Adrenal gland (tissue), 5 donors: Measurements from ENCODE around the gene WFS1.

Experiments used
- CTCF ChIP-seq, 6 experiments: fragments of 450-650 bp in 4 of 6; fragments of 200-600 bp in 2 of 6; sonication (generic) in 1 of 6; IDR thresholded peaks; 1 replicate in 5 of 6; 2 replicates in 1 of 6; pipeline versions ENCODE4 v1.5.1 to v1.8.0; 2016 to 2021; ENCODE audit warnings: antibody characterized with exemption in 6 of 6, mild to moderate bottlenecking in 2 of 6, moderate library complexity in 1 of 6
- POLR2A ChIP-seq, 2 donors: fragments of 450-650 bp; IDR thresholded peaks; one replicate each; pipeline ENCODE4 v1.6.1; 2017; ENCODE audit warnings: antibody characterized with exemption in 2 of 2, mild to moderate bottlenecking in 2 of 2, moderate library complexity in 1 of 2
- donor health status: DM: no; HTN: no; CAD: no.

- TF ChIP-seq CTCF (IDR thresholded peaks at IDR 0.05) (no peak), POLR2A (IDR thresholded peaks at IDR 0.05) (peak in 1 of 2 donors; percentile 43)
Observed at GRCh38 chr4:6271701-6272465, 2.2 kb downstream of the WFS1 start.
